Keratinocyte (primary cell): ENCODE results near the gene TM4SF5.

Experiments used
- EZH2 ChIP-seq: IDR thresholded peaks from one replicate; pipeline ENCODE4 v1.6.1; 2012; ENCODE audit warnings: inconsistent platforms, mild to moderate bottlenecking, low read length, moderate library complexity
- TF ChIP-seq, protein P1 (sequence below), 3 experiments: IDR thresholded peaks in 1 of 3; conservative IDR thresholded peaks in 1 of 3; optimal IDR thresholded peaks in 1 of 3; 2 replicates in 2 of 3; 3 replicates in 1 of 3; pipeline versions ENCODE3 to v1.5.1; 2011; ENCODE audit warnings: low read length in 3 of 3, mild to moderate bottlenecking in 3 of 3, moderate library complexity in 2 of 3, control low read depth in 1 of 3, inconsistent platforms in 1 of 3; ENCODE audit not compliant: insufficient read depth in 2 of 3; ENCODE audit errors: extremely low read depth in 1 of 3

DNA sequence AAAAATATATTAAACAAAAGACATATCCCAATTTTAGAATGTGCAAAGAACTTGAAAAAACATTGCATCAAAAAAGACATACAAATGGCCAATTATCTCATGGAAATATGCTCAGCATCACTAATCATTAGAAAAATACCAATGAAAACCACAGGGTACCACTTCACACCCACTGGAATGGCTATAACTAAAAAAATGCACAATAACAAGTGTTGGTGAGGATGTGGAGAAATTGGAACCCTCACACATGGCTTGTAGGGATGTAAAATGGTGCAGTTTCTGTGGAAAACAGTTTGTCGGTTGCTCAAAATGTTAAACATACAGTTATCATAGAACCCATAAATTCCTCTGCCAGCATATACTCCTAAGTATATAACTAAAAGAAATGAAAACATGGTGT is 23.5 kb downstream of the TM4SF5 start:
- TF ChIP-seq, protein P1, sequence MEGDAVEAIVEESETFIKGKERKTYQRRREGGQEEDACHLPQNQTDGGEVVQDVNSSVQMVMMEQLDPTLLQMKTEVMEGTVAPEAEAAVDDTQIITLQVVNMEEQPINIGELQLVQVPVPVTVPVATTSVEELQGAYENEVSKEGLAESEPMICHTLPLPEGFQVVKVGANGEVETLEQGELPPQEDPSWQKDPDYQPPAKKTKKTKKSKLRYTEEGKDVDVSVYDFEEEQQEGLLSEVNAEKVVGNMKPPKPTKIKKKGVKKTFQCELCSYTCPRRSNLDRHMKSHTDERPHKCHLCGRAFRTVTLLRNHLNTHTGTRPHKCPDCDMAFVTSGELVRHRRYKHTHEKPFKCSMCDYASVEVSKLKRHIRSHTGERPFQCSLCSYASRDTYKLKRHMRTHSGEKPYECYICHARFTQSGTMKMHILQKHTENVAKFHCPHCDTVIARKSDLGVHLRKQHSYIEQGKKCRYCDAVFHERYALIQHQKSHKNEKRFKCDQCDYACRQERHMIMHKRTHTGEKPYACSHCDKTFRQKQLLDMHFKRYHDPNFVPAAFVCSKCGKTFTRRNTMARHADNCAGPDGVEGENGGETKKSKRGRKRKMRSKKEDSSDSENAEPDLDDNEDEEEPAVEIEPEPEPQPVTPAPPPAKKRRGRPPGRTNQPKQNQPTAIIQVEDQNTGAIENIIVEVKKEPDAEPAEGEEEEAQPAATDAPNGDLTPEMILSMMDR (optimal IDR thresholded peaks at IDR 0.05 in 1 of 3, IDR thresholded peaks at IDR 0.05 in 1 of 3, conservative IDR thresholded peaks at IDR 0.05 in 1 of 3; ENCODE audit: extremely low read depth in 1 of 3, insufficient read depth in 2 of 3, low read length in 3 of 3), result no peak
- TF ChIP-seq EZH2, result no peak
